ENCODE results near the gene CHKB. TPM values are rescaled to one million over a fixed set of nuclear protein-coding genes. Genes with fewer than 3 reads are reported as not detected.

Gene CHKB
- total and polyA plus RNA-seq, 10 of the 15 experiments (the other 5 are each of a cell fraction or from before 2014, with no cell fraction given), result 10.0 to 93.9 (median 57.0) TPM

- TF ChIP-seq MLLT1 (IDR thresholded peaks at IDR 0.05) (peak; percentile 89), ZNF384 (IDR thresholded peaks at IDR 0.05; ENCODE audit: borderline replicate concordance, low read depth, low read length) (no peak), ATF3 (IDR thresholded peaks at IDR 0.05; ENCODE audit: borderline replicate concordance, extremely low read depth, low read depth, low read length) (no peak), ESRRA (IDR thresholded peaks at IDR 0.05; ENCODE audit: low read length) (no peak), GABPA (IDR thresholded peaks at IDR 0.05; ENCODE audit: low read depth) (no peak), TBL1XR1 (IDR thresholded peaks at IDR 0.05; ENCODE audit: low read depth, low read length) (no peak), FOS (IDR thresholded peaks at IDR 0.05; ENCODE audit: borderline replicate concordance, extremely low read depth, insufficient read length) (no peak), REST (IDR thresholded peaks at IDR 0.05; ENCODE audit: low read depth, low read length) (no peak), POLR2AphosphoS2 (IDR thresholded peaks at IDR 0.05; ENCODE audit: low read depth, low read length) (peak; percentile 16; the same call in 1 of the 2 replicates), NR2F1 (conservative IDR thresholded peaks at IDR 0.05) (no peak), RELA (IDR thresholded peaks at IDR 0.05; ENCODE audit: borderline replicate concordance, partially characterized antibody) (no peak), TCF7 (IDR thresholded peaks at IDR 0.05; ENCODE audit: borderline replicate concordance) (no peak), CBX3 (IDR thresholded peaks at IDR 0.05; ENCODE audit: borderline replicate concordance, low read depth) (no peak), SMAD1 (IDR thresholded peaks at IDR 0.05; ENCODE audit: low read depth, partially characterized antibody) (peak; percentile 56), ATF7 (IDR thresholded peaks at IDR 0.05; ENCODE audit: low read depth) (no peak), HCFC1 (IDR thresholded peaks at IDR 0.05; ENCODE audit: low read length) (no peak; the same call in 1 of the 2 replicates), SREBF2 (IDR thresholded peaks at IDR 0.05; ENCODE audit: low read length) (no peak), IKZF1 (conservative IDR thresholded peaks at IDR 0.05) (peak; percentile 46), YY1 (IDR thresholded peaks at IDR 0.05; ENCODE audit: low read depth, low read length) (no peak), NKRF (conservative IDR thresholded peaks at IDR 0.05) (no peak), IKZF2 (IDR thresholded peaks at IDR 0.05) (peak; percentile 44 to 48), CHD2 (IDR thresholded peaks at IDR 0.05; ENCODE audit: borderline replicate concordance, low read depth, low read length) (0 out of 2 replicates have a peak, but pooled peaks have one; percentile 10), SMAD5 (IDR thresholded peaks at IDR 0.05; ENCODE audit: low read depth) (no peak), RUNX3 (IDR thresholded peaks at IDR 0.05; ENCODE audit: low read length) (no peak), BACH1 (IDR thresholded peaks at IDR 0.05; ENCODE audit: borderline replicate concordance) (no peak; the same call in 1 of the 2 replicates), POLR2AphosphoS5 (IDR thresholded peaks at IDR 0.05; ENCODE audit: low read length) (peak; percentile 14; the same call in 1 of the 2 replicates)
These were observed 50.5 kb downstream of the CHKB start (continued) for GRCh38 chr22:50531962-50532674.

Measured in GM12878 (cell line).